ENCODE data around the gene SLCO1B3.

SLCO1B3 gene

DNA sequence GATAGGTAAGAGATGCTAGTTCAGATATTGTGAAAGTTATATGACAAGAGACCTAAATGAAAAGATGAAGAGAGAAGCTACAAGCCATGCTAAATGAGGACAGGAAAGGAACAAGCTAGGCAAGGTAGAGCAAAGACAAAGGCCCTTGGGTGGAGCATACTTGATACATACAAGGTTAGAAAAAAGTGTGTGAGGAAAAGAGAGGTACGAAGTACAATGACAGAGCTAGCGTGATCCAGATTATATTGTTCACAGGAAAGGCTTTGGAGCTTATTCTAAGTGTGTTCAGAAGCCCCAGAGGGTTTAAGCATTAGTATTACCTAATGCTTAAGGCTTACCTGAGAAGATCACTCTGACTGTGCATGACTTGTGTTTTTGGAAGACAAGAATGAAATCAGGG, 75.0 kb downstream of the SLCO1B3 start:
- DNase-seq (ENCODE audit: low spot score) = no peak

GRCh38 chr12:20917269-20917668, 106.8 kb downstream of the SLCO1B3 start:
- no peak for DNase-seq (ENCODE audit: low spot score)

- no peak for DNase-seq (ENCODE audit: low spot score)
Observed at GRCh38 chr12:20917819-20918218, 107.3 kb downstream of the SLCO1B3 start.

GRCh38 chr12:20931894-20932293, 121.4 kb downstream of the SLCO1B3 start:
- DNase-seq (ENCODE audit: low spot score) = no peak

DNA sequence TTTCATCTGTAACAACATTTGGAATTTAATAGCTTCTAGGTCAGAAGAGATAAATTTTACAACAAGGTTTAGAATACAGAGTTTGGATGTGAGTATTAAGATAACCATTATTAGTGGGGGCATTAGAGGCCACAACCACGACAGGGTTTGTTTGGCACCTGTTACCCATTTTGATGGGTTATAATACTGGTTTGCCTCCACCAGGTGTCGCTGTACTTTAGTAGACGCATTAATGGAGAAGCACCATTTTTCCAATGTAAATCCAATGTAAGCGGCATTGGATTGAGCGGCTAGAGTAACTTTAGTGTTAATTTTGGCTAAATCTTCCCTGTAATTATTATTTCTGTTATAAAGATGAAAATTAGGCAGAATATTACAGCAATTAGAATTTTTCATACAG, 136.2 kb downstream of the SLCO1B3 start:
- peak; percentile 6 for DNase-seq (ENCODE audit: low spot score)

- peak; percentile 9 for DNase-seq (ENCODE audit: low spot score)
Observed at GRCh38 chr12:20950248-20950647, 139.7 kb downstream of the SLCO1B3 start.

GRCh38 chr12:20963303-20963702, 152.8 kb downstream of the SLCO1B3 start:
- no peak for DNase-seq (ENCODE audit: low spot score)

GRCh38 chr12:20963762-20964161, 153.3 kb downstream of the SLCO1B3 start:
- no peak for DNase-seq (ENCODE audit: low spot score)
